GM12873 (cell line): Measurements from ENCODE around the gene SCO2.

ENCODE experiments used
- CTCF ChIP-seq: IDR thresholded peaks from 2 replicates; pipeline ENCODE4 v1.5.1; 2012; ENCODE audit warnings: low read depth, mild to moderate bottlenecking, moderate library complexity, low read length, control low read depth; ENCODE audit not compliant: insufficient read depth; ENCODE audit errors: missing control alignments

SCO2 gene

GRCh38 chr22:50507421-50507990 lies 17.9 kb downstream of the SCO2 start, which contains the start of gene LMF2:
Gene LMF2 (minus strand): TSS chr22:50507702. CDS start chr22:50507675, 27 bp downstream.
- no peak for TF ChIP-seq CTCF

GRCh38 chr22:50506611-50507420 lies 18.6 kb downstream of the SCO2 start:
- no peak for TF ChIP-seq CTCF

- no peak for TF ChIP-seq CTCF
These were observed 19.4 kb downstream of the SCO2 start for GRCh38 chr22:50505776-50506610.

- no peak for TF ChIP-seq CTCF
These were observed 20.1 kb downstream of the SCO2 start for GRCh38 chr22:50505276-50505775.

- no peak for TF ChIP-seq CTCF
These were observed 20.8 kb downstream of the SCO2 start for GRCh38 chr22:50504369-50505211.

- peak; percentile 13 for TF ChIP-seq CTCF
These were observed 21.8 kb downstream of the SCO2 start for GRCh38 chr22:50503475-50504145.
